Mesenchymal stem cell (in vitro differentiated cells and primary cell): Measurements from ENCODE around the gene CD163.
A peak's percentile ranks its signal among the peaks of the same experiment; 100 is the strongest.

Source experiments
- DNase-seq: peaks from one replicate; pipeline ENCODE4 v3.0.0-alpha.2; 2013
- H2AFZ ChIP-seq: one replicate; pipeline ENCODE4 v1.6.1; 2013; ENCODE audit warnings: low read depth, mild to moderate bottlenecking, control low read depth, inconsistent platforms, low read length, moderate library complexity
- H2AK5ac ChIP-seq: 2 replicates; pipeline ENCODE4 v1.6.1; 2013; ENCODE audit warnings: low read length, moderate library complexity, mild to moderate bottlenecking, inconsistent platforms; ENCODE audit not compliant: severe bottlenecking
- H2BK120ac ChIP-seq: one replicate; pipeline ENCODE4 v1.6.1; 2013; ENCODE audit warnings: low read depth, mild to moderate bottlenecking, inconsistent platforms, low read length, moderate library complexity
- H2BK12ac ChIP-seq, 2 experiments: one replicate each; pipeline ENCODE4 v1.6.1; 2013; ENCODE audit warnings: inconsistent platforms in 2 of 2, low read length in 2 of 2, mild to moderate bottlenecking in 2 of 2, moderate library complexity in 2 of 2, control low read depth in 1 of 2
- H2BK15ac ChIP-seq: one replicate; pipeline ENCODE4 v1.6.1; 2013; ENCODE audit warnings: mild to moderate bottlenecking, low read depth, inconsistent platforms; ENCODE audit not compliant: poor library complexity, severe bottlenecking
- H2BK5ac ChIP-seq: 2 replicates; pipeline ENCODE4 v1.6.1; 2013; ENCODE audit warnings: low read depth, mild to moderate bottlenecking, low read length, control low read depth, inconsistent platforms; ENCODE audit not compliant: poor library complexity, severe bottlenecking
- H3K14ac ChIP-seq, 2 experiments: one replicate each; pipeline ENCODE4 v1.6.1; 2013; ENCODE audit warnings: inconsistent platforms in 2 of 2, low read length in 2 of 2, control low read depth in 1 of 2, mild to moderate bottlenecking in 1 of 2, moderate library complexity in 1 of 2
- H3K18ac ChIP-seq, 2 experiments: one replicate each; pipeline ENCODE4 v1.6.1; 2013; ENCODE audit warnings: inconsistent platforms in 2 of 2, low read length in 2 of 2, control low read depth in 1 of 2, low read depth in 1 of 2, mild to moderate bottlenecking in 1 of 2
- H3K23ac ChIP-seq, 2 experiments: one replicate each; pipeline ENCODE4 v1.6.1; 2013; ENCODE audit warnings: inconsistent platforms in 2 of 2, low read length in 2 of 2, mild to moderate bottlenecking in 2 of 2, moderate library complexity in 2 of 2, control low read depth in 1 of 2
- H3K27ac ChIP-seq: 2 replicates; pipeline ENCODE4 v1.5.1; 2013; ENCODE audit warnings: mild to moderate bottlenecking, moderate library complexity, low read length, control low read depth, inconsistent platforms; ENCODE audit not compliant: poor library complexity, severe bottlenecking
- H3K27me3 ChIP-seq, 2 experiments: 2 replicates each; pipeline versions ENCODE4 v1.6.1 to v1.7.0; 2013; ENCODE audit warnings: low read length in 2 of 2, mild to moderate bottlenecking in 2 of 2, moderate library complexity in 2 of 2, control low read depth in 1 of 2, inconsistent platforms in 1 of 2; ENCODE audit not compliant: control insufficient read depth in 1 of 2, insufficient read depth in 1 of 2
- H3K36me3 ChIP-seq, 2 experiments: 2 replicates each; pipeline versions ENCODE4 v1.6.1 to v1.7.0; 2013; ENCODE audit warnings: low read length in 2 of 2, control low read depth in 1 of 2, inconsistent platforms in 1 of 2, low read depth in 1 of 2, mild to moderate bottlenecking in 1 of 2; ENCODE audit not compliant: insufficient read depth in 2 of 2, control insufficient read depth in 1 of 2
- H3K4ac ChIP-seq, 2 experiments: one replicate each; pipeline ENCODE4 v1.6.1; 2013; ENCODE audit warnings: inconsistent platforms in 2 of 2, low read length in 2 of 2, mild to moderate bottlenecking in 2 of 2, moderate library complexity in 2 of 2, control low read depth in 1 of 2, low read depth in 1 of 2
- H3K4me1 ChIP-seq: 2 replicates; pipeline ENCODE4 v1.6.1; 2013; ENCODE audit warnings: low read depth, low read length, control low read depth; ENCODE audit not compliant: control insufficient read depth, insufficient read depth
- H3K4me2 ChIP-seq: 2 replicates; pipeline ENCODE4 v1.6.1; 2013; ENCODE audit warnings: low read length, mild to moderate bottlenecking, inconsistent platforms; ENCODE audit not compliant: poor library complexity, severe bottlenecking
- H3K4me3 ChIP-seq, 2 experiments: 2 replicates each; pipeline versions ENCODE4 v1.5.1 to v1.7.0; 2013; ENCODE audit warnings: low read length in 2 of 2, mild to moderate bottlenecking in 2 of 2, control low read depth in 1 of 2, low read depth in 1 of 2; ENCODE audit not compliant: insufficient read depth in 1 of 2
- H3K79me1 ChIP-seq: replicated peaks from 2 replicates; pipeline ENCODE4 v1.6.1; 2013; ENCODE audit warnings: mild to moderate bottlenecking, control low read depth, low read length, inconsistent platforms; ENCODE audit not compliant: poor library complexity, severe bottlenecking
- H3K9ac ChIP-seq: 2 replicates; pipeline ENCODE4 v1.7.0; 2013; ENCODE audit warnings: mild to moderate bottlenecking, low read length, moderate library complexity
- H3K9me3 ChIP-seq: 2 replicates; pipeline ENCODE4 v1.7.0; 2013; ENCODE audit warnings: mild to moderate bottlenecking, low read length; ENCODE audit not compliant: control insufficient read depth
- H4K8ac ChIP-seq: one replicate; pipeline ENCODE4 v1.6.1; 2013; ENCODE audit warnings: inconsistent platforms, mild to moderate bottlenecking, low read length, moderate library complexity
- H4K91ac ChIP-seq: one replicate; pipeline ENCODE4 v1.6.1; 2013; ENCODE audit warnings: mild to moderate bottlenecking, low read length, inconsistent platforms
- WGBS: methylation state at CpG from one replicate; pipeline ENCODE4 v1.1.7; 2013; ENCODE audit warnings: mixed read lengths; 5-methylcytosine and 5-hydroxymethylcytosine counted together

CD163 gene

GRCh38 chr12:7444537-7444936, 59.0 kb downstream of the CD163 start:
- H2AFZ ChIP-seq: no peak overlapping the region
- no peak overlapping the region for H3K4ac ChIP-seq
- no peak for DNase-seq
- no peak overlapping the region for H4K8ac ChIP-seq
- no peaks in the 10 kb centered on the region for H3K27me3 ChIP-seq
- no peak overlapping the region for H4K91ac ChIP-seq
- peaks cover 6% of the 10 kb centered on the region for H3K4me1 ChIP-seq
- no peaks in the 10 kb centered on the region for H3K9me3 ChIP-seq
- no peak overlapping the region for H3K4me2 ChIP-seq
- H2AK5ac ChIP-seq: no peak overlapping the region
- no peak overlapping the region for H2BK12ac ChIP-seq
- H2BK5ac ChIP-seq: no peak overlapping the region
- no peak overlapping the region for H2BK15ac ChIP-seq
- no peak overlapping the region for H2BK120ac ChIP-seq
- no peaks in the 10 kb centered on the region for H3K79me1 ChIP-seq
- no peak overlapping the region for H3K23ac ChIP-seq
- H3K36me3 ChIP-seq: no peaks in the 10 kb centered on the region
- H3K9ac ChIP-seq: no peak overlapping the region
- no peak overlapping the region for H3K27ac ChIP-seq
- no peak overlapping the region for H3K18ac ChIP-seq
- no peak overlapping the region for H3K14ac ChIP-seq
- 84% methylated on average over 3 of the region's 4 CpGs for WGBS
- H3K4me3 ChIP-seq: no peak overlapping the region

- Histone ChIP-seq H3K4ac (no peak within 1 kb of the TSS), H4K8ac (no peak within 1 kb of the TSS), H4K91ac (no peak within 1 kb of the TSS), H3K18ac (no peak within 1 kb of the TSS), H3K9me3 (no peaks in the 10 kb centered on the region), H3K23ac (no peak within 1 kb of the TSS), H3K14ac (no peak within 1 kb of the TSS), H3K4me1 (peaks cover 6% of the 10 kb centered on the region), H3K27me3 (no peaks in the 10 kb centered on the region), H3K79me1 (no peaks in the 10 kb centered on the region), H2BK15ac (no peak within 1 kb of the TSS), H3K4me2 (no peak within 1 kb of the TSS), H3K36me3 (no peaks in the 10 kb centered on the region), H2BK120ac (no peak within 1 kb of the TSS), H2AK5ac (no peak within 1 kb of the TSS), H2BK5ac (no peak within 1 kb of the TSS), H2AFZ (no peak within 1 kb of the TSS), H3K9ac (no peak within 1 kb of the TSS), H3K27ac (no peak within 1 kb of the TSS), H3K4me3 (no peak within 1 kb of the TSS), H2BK12ac (no peak within 1 kb of the TSS)
- WGBS: 67% methylated on average over 1 of the region's 2 CpGs
- no peak for DNase-seq
Observed at GRCh38 chr12:7444076-7444475, 59.5 kb downstream of the CD163 start, which contains the start of gene CD163L1. TSS of gene CD163L1 (minus strand) at chr12:7444153. CDS start at chr12:7444127, 26 bp downstream.

GRCh38 chr12:7441216-7441615, 62.4 kb downstream of the CD163 start:
- Histone ChIP-seq H3K4me1 (peaks cover 6% of the 10 kb centered on the region), H3K23ac (no peak overlapping the region), H3K4me2 (no peak overlapping the region), H2BK12ac (no peak overlapping the region), H3K27ac (no peak overlapping the region), H3K79me1 (no peaks in the 10 kb centered on the region), H2BK5ac (no peak overlapping the region), H2BK15ac (no peak overlapping the region), H4K8ac (no peak overlapping the region), H4K91ac (no peak overlapping the region), H3K36me3 (no peaks in the 10 kb centered on the region), H3K4me3 (no peak overlapping the region), H3K18ac (no peak overlapping the region), H3K14ac (no peak overlapping the region), H2AK5ac (no peak overlapping the region), H3K4ac (no peak overlapping the region), H3K9ac (no peak overlapping the region), H2AFZ (no peak overlapping the region), H3K9me3 (no peaks in the 10 kb centered on the region), H2BK120ac (no peak overlapping the region), H3K27me3 (no peaks in the 10 kb centered on the region)
- WGBS: 100% methylated on average over 1 of the region's 1 CpG
- no peak for DNase-seq

GRCh38 chr12:7439579-7440505, 63.7 kb downstream of the CD163 start:
- H4K8ac ChIP-seq: peak overlapping the region; percentile 93
- H3K27ac ChIP-seq: no peak overlapping the region
- H3K27me3 ChIP-seq: no peaks in the 10 kb centered on the region
- peak; percentile 75 for DNase-seq
- peak overlapping the region; percentile 79 for H2BK120ac ChIP-seq
- H2BK15ac ChIP-seq: peak overlapping the region; percentile 93
- H3K14ac ChIP-seq: peak overlapping the region in 1 of 2 experiments; percentile 97
- H3K4me1 ChIP-seq: peaks cover 6% of the 10 kb centered on the region
- WGBS: 8% methylated on average over 69 of the region's 84 CpGs
- H3K18ac ChIP-seq: peak overlapping the region; percentile 73 to 88
- peak overlapping the region; percentile 12 for H2BK5ac ChIP-seq
- H2AFZ ChIP-seq: peak overlapping the region; percentile 95
- peak overlapping the region; percentile 41 for H3K4me2 ChIP-seq
- peak overlapping the region; percentile 62 to 73 for H3K4me3 ChIP-seq
- peak overlapping the region; percentile 83 for H4K91ac ChIP-seq
- H3K9ac ChIP-seq: peak overlapping the region; percentile 75
- no peaks in the 10 kb centered on the region for H3K36me3 ChIP-seq
- H3K9me3 ChIP-seq: no peaks in the 10 kb centered on the region
- H3K79me1 ChIP-seq: no peaks in the 10 kb centered on the region
- no peak overlapping the region for H2BK12ac ChIP-seq
- H3K4ac ChIP-seq: peak overlapping the region in 1 of 2 experiments; percentile 17
- no peak overlapping the region for H2AK5ac ChIP-seq
- no peak overlapping the region for H3K23ac ChIP-seq
